GM12878 (cell line): ENCODE data around the gene ACCS. TPM values are rescaled to one million over a fixed set of nuclear protein-coding genes. Genes with fewer than 3 reads are reported as not detected.

Source experiments
- CHD1 ChIP-seq: IDR thresholded peaks from 2 replicates; pipeline ENCODE4 v1.6.1; 2012; ENCODE audit warnings: low read depth, low read length, improper control_type of control experiment
- ESRRA ChIP-seq: IDR thresholded peaks from 2 replicates; pipeline ENCODE4 v1.6.1; 2012; ENCODE audit warnings: mild to moderate bottlenecking, low read length, improper control_type of control experiment
- IRF4 ChIP-seq: IDR thresholded peaks from 2 replicates; pipeline ENCODE4 v1.6.1; 2011; ENCODE audit warnings: low read depth, low read length
- MEF2A ChIP-seq: IDR thresholded peaks from 2 replicates; pipeline ENCODE4 v1.6.1; 2011; ENCODE audit warnings: low read depth, mild to moderate bottlenecking, low read length, moderate library complexity; ENCODE audit not compliant: insufficient read depth
- NKRF ChIP-seq: fragments of 450-650 bp; conservative IDR thresholded peaks from 2 replicates; pipeline ENCODE4 v1.6.1; 2017; ENCODE audit warnings: mild to moderate bottlenecking, moderate library complexity
- POLR2AphosphoS5 ChIP-seq: IDR thresholded peaks from 2 replicates; pipeline ENCODE4 v1.6.1; 2011; ENCODE audit warnings: mild to moderate bottlenecking, low read length, inconsistent platforms
- PRDM15 ChIP-seq: fragments of 450-650 bp; formaldehyde crosslinking; IDR thresholded peaks from 2 replicates; pipeline ENCODE4 v1.4.0; 2020; ENCODE audit warnings: mild to moderate bottlenecking, moderate library complexity
- SREBF2 ChIP-seq: IDR thresholded peaks from 2 replicates; pipeline ENCODE4 v1.6.1; 2012; ENCODE audit warnings: mild to moderate bottlenecking, low read length
- TAF1 ChIP-seq: IDR thresholded peaks from 2 replicates; pipeline ENCODE4 v1.6.1; 2011; ENCODE audit warnings: mild to moderate bottlenecking, low read depth, low read length, borderline replicate concordance
- ZNF622 ChIP-seq: fragments of 450-650 bp; IDR thresholded peaks from 2 replicates; pipeline ENCODE4 v1.6.1; 2017; ENCODE audit warnings: mild to moderate bottlenecking, inconsistent platforms
- polyA plus RNA-seq, 11 experiments: library from polyadenylated mRNA; depleted of rRNA in 4 of 11; unstranded in 6 of 11; stranded (reverse) in 5 of 11; fragments of >200 nt; fragmentation: Nextera tagmentation in 4 of 11; fragmentation: Illumina TruSeq in 1 of 11; extraction: Ambion mirVana in 4 of 11; extraction: Trizol in 1 of 11; gene quantifications; 1 replicate in 1 of 11; 2 replicates in 10 of 11; pipeline versions ENCODE4 v1.2.1 to v1.2.3, GENCODE V29; 2011 to 2016; ENCODE audit warnings: inconsistent platforms in 2 of 11, missing spikeins in 2 of 11, low read depth in 1 of 11
- total RNA-seq, 4 experiments: library from RNA; depleted of rRNA in 3 of 4; stranded (reverse); fragments of >200 nt in 3 of 4; fragmentation: Illumina TruSeq in 1 of 4; extraction: Trizol in 1 of 4; gene quantifications; 2 replicates each; pipeline versions ENCODE4 v1.2.1 to v1.2.3, GENCODE V29; 2013 to 2021
- TF ChIP-seq, protein P1 (sequence below): IDR thresholded peaks from 2 replicates; pipeline ENCODE4 v1.6.1; 2011; ENCODE audit warnings: low read depth, mild to moderate bottlenecking, low read length, moderate library complexity, borderline replicate concordance; ENCODE audit errors: extremely low read depth
- TF ChIP-seq, protein P2 (sequence below): IDR thresholded peaks from 2 replicates; pipeline ENCODE4 v1.6.1; 2012; ENCODE audit warnings: improper control_type of control experiment, low read depth, low read length; ENCODE audit not compliant: insufficient replicate concordance
- TF ChIP-seq, protein P3 (sequence below): fragments of 450-650 bp; IDR thresholded peaks from 2 replicates; pipeline ENCODE4 v1.6.1; 2017; ENCODE audit warnings: borderline replicate concordance

ACCS gene
- total and polyA plus RNA-seq, 10 of the 15 experiments (the other 5 are each of a cell fraction or from before 2014, with no cell fraction given) = 4.8 to 35.9 (median 17.0) TPM

DNA sequence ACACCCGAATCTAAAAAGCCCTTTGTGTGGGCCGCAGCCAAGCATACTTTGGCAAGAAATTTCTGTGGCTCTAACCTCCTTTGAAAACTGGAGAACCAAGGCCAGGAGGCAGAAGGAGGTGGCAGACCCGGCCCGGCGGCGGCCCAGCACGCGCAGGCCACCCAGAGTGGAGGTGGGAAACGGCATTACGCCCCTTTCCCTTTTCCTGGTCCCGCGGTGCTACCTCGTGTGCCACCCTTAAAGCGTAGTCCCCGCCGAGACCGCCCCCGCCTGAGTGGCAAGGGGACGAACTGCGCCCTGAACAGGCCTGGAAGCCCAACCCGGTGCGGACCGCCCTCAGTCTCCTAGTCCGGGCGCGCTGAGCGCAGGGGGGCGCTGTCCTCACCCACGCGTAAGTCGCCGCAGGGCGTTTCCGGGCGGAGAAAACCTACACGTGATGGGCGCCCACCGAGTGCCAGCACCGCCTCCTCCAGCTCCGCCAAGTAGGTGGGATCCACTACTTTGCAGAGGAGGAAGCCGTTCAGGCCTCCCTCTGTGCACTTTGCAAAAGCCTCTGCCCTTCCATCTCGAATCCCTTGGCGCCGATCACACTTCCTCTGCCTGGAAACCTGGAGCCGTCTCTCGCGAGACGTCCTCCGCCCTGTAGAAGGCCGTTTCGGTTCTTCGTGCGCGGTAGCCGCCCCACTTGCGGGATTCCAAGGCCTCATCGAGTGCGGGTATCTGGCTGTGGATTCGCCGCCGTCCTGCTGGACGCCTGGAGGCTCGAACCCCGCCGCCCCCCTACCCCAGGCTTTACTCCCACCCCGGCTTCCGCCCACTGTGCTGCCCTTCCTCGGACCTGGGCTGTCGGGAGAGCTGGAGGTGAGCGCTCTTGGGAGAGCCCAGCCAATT, at the start of gene ACCS (continued):
- TF ChIP-seq PRDM15 (CRISPR knock-in tag) (no peak), MEF2A (no peak), IRF4 (peak; percentile 30; the same call in 1 of the 2 replicates), CHD1 (no peak), POLR2AphosphoS5 (peak; percentile 90), TAF1 (peak; percentile 53), ZNF622 (no peak), ESRRA (no peak), NKRF (peak; percentile 61; the same call in 1 of the 2 replicates), SREBF2 (no peak)
- TF ChIP-seq, protein P1, sequence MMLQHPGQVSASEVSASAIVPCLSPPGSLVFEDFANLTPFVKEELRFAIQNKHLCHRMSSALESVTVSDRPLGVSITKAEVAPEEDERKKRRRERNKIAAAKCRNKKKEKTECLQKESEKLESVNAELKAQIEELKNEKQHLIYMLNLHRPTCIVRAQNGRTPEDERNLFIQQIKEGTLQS = peak; percentile 33; the same call in 1 of the 2 replicates
- TF ChIP-seq, protein P2, sequence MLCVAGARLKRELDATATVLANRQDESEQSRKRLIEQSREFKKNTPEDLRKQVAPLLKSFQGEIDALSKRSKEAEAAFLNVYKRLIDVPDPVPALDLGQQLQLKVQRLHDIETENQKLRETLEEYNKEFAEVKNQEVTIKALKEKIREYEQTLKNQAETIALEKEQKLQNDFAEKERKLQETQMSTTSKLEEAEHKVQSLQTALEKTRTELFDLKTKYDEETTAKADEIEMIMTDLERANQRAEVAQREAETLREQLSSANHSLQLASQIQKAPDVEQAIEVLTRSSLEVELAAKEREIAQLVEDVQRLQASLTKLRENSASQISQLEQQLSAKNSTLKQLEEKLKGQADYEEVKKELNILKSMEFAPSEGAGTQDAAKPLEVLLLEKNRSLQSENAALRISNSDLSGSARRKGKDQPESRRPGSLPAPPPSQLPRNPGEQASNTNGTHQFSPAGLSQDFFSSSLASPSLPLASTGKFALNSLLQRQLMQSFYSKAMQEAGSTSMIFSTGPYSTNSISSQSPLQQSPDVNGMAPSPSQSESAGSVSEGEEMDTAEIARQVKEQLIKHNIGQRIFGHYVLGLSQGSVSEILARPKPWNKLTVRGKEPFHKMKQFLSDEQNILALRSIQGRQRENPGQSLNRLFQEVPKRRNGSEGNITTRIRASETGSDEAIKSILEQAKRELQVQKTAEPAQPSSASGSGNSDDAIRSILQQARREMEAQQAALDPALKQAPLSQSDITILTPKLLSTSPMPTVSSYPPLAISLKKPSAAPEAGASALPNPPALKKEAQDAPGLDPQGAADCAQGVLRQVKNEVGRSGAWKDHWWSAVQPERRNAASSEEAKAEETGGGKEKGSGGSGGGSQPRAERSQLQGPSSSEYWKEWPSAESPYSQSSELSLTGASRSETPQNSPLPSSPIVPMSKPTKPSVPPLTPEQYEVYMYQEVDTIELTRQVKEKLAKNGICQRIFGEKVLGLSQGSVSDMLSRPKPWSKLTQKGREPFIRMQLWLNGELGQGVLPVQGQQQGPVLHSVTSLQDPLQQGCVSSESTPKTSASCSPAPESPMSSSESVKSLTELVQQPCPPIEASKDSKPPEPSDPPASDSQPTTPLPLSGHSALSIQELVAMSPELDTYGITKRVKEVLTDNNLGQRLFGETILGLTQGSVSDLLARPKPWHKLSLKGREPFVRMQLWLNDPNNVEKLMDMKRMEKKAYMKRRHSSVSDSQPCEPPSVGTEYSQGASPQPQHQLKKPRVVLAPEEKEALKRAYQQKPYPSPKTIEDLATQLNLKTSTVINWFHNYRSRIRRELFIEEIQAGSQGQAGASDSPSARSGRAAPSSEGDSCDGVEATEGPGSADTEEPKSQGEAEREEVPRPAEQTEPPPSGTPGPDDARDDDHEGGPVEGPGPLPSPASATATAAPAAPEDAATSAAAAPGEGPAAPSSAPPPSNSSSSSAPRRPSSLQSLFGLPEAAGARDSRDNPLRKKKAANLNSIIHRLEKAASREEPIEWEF = no peak
- TF ChIP-seq, protein P3, sequence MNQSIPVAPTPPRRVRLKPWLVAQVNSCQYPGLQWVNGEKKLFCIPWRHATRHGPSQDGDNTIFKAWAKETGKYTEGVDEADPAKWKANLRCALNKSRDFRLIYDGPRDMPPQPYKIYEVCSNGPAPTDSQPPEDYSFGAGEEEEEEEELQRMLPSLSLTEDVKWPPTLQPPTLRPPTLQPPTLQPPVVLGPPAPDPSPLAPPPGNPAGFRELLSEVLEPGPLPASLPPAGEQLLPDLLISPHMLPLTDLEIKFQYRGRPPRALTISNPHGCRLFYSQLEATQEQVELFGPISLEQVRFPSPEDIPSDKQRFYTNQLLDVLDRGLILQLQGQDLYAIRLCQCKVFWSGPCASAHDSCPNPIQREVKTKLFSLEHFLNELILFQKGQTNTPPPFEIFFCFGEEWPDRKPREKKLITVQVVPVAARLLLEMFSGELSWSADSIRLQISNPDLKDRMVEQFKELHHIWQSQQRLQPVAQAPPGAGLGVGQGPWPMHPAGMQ = peak; percentile 70
